OCI-LY3 (cell line): Measurements from ENCODE around the gene FN3K.

ENCODE experiments used
- H2AFZ ChIP-seq: fragments of 200-600, 300-600 bp; shearing (Covaris generic); 2 replicates; pipeline ENCODE4 v1.6.0; 2014; ENCODE audit warnings: antibody characterized with exemption, low read depth, low read length
- H3K27ac ChIP-seq: fragments of 200-600, 300-600 bp; sonication (generic); 2 replicates; pipeline ENCODE4 v1.5.1; 2014; ENCODE audit warnings: mild to moderate bottlenecking, low read length, moderate library complexity, mixed read lengths
- H3K27me3 ChIP-seq: fragments of 200-600, 300-600 bp; sonication (generic); 2 replicates; pipeline ENCODE4 v1.6.1; 2014; ENCODE audit warnings: low read depth, low read length, mixed read lengths
- H3K36me3 ChIP-seq: fragments of 200-600, 300-600 bp; sonication (generic); replicated peaks from 2 replicates; pipeline ENCODE3; 2014; ENCODE audit warnings: low read depth, low read length, mixed read lengths
- H3K4me1 ChIP-seq: fragments of 300-600, 200-600 bp; sonication (generic); 2 replicates; pipeline ENCODE4 v1.6.1; 2014; ENCODE audit warnings: low read length, mixed read lengths
- H3K4me2 ChIP-seq: fragments of 200-600, 300-600 bp; sonication (generic); 2 replicates; pipeline ENCODE4 v1.6.1; 2014; ENCODE audit warnings: low read length, mixed read lengths
- H3K4me3 ChIP-seq: fragments of 300-600, 200-600 bp; sonication (generic); 2 replicates; pipeline ENCODE4 v1.5.1; 2014; ENCODE audit warnings: antibody characterized with exemption, mild to moderate bottlenecking, low read length, moderate library complexity
- H3K79me2 ChIP-seq: fragments of 300-600, 200-600 bp; shearing (Covaris generic); 2 replicates; pipeline ENCODE4 v1.6.1; 2014; ENCODE audit warnings: mild to moderate bottlenecking, low read length, mixed read lengths
- H3K9ac ChIP-seq: fragments of 300-600, 200-600 bp; shearing (Covaris generic); 2 replicates; pipeline ENCODE4 v1.6.0; 2014; ENCODE audit warnings: mild to moderate bottlenecking, low read length, moderate library complexity
- H3K9me3 ChIP-seq: fragments of 200-600, 300-600 bp; shearing (Covaris generic); 2 replicates; pipeline ENCODE4 v1.6.1; 2014; ENCODE audit warnings: low read length, mixed read lengths; ENCODE audit not compliant: insufficient read depth
- H4K20me1 ChIP-seq: fragments of 200-600, 300-600 bp; sonication (generic); 2 replicates; pipeline ENCODE4 v1.6.1; 2016; ENCODE audit warnings: low read length, mixed read lengths; ENCODE audit not compliant: insufficient read depth
- EZH2phosphoT487 ChIP-seq: fragments of 200-600 bp; shearing (Covaris generic); IDR thresholded peaks from 2 replicates; pipeline ENCODE4 v1.6.1; 2018; ENCODE audit warnings: antibody characterized with exemption, mixed run types, low read depth
- TF ChIP-seq, protein P1 (sequence below): fragments of 200-600, 300-600 bp; sonication (generic); IDR thresholded peaks from 2 replicates; pipeline ENCODE4 v1.5.1; 2014; ENCODE audit warnings: antibody characterized with exemption, low read length, low read depth

FN3K gene

GRCh38 chr17:82692268-82692667 lies 43.1 kb upstream of the FN3K start:
- Histone ChIP-seq H2AFZ (no peak overlapping the region), H3K9me3 (peaks cover 9% of the 10 kb centered on the region; the same call in 1 of the 2 replicates), H3K4me2 (no peak overlapping the region), H3K9ac (no peak overlapping the region), H3K36me3 (peaks cover 9% of the 10 kb centered on the region), H3K79me2 (0 out of 2 replicates have a peak, but pooled peaks cover 2% of the 10 kb centered on the region), H4K20me1 (no peaks in the 10 kb centered on the region), H3K4me3 (no peak overlapping the region), H3K27ac (no peak overlapping the region), H3K27me3 (no peaks in the 10 kb centered on the region), H3K4me1 (peaks cover 23% of the 10 kb centered on the region)
- TF ChIP-seq, protein P1, sequence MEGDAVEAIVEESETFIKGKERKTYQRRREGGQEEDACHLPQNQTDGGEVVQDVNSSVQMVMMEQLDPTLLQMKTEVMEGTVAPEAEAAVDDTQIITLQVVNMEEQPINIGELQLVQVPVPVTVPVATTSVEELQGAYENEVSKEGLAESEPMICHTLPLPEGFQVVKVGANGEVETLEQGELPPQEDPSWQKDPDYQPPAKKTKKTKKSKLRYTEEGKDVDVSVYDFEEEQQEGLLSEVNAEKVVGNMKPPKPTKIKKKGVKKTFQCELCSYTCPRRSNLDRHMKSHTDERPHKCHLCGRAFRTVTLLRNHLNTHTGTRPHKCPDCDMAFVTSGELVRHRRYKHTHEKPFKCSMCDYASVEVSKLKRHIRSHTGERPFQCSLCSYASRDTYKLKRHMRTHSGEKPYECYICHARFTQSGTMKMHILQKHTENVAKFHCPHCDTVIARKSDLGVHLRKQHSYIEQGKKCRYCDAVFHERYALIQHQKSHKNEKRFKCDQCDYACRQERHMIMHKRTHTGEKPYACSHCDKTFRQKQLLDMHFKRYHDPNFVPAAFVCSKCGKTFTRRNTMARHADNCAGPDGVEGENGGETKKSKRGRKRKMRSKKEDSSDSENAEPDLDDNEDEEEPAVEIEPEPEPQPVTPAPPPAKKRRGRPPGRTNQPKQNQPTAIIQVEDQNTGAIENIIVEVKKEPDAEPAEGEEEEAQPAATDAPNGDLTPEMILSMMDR, result no peak
- TF ChIP-seq EZH2phosphoT487, result no peak

DNA sequence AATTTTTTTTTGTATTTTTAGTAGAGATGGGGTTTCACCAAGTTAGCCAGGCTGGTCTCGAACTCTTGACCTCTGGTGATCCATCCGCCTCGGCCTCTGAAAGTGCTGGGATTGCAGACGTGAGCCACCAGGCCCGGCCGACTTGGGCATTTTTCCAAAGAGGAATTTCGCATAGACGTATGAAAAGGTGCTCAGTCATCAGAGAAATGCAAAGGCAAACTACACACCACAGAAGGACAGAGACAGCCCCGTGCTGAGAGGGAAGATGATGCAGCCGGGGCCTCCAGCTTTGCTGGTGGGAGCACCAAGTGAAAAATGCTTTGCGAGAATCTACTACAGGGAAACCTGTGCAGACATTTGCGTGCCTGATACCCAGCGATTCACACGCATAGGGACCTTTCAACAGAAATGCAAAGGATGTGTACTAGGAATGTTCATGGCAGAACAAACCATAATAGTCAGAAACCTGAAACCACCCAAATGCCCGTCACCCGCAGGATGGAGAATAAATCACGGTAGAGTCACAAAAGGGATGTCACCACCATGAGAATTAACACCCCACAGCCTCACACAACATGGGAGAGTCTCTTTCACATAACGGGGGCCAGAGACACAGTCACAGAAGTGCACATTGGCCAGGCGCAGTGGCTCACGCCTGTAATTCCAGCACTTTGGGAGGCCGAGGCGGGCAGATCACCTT lies 42.1 kb upstream of the FN3K start:
- Histone ChIP-seq H4K20me1 (no peaks in the 10 kb centered on the region), H3K4me2 (no peak overlapping the region), H3K79me2 (peaks cover 8% of the 10 kb centered on the region; the same call in 1 of the 2 replicates), H3K27ac (no peak overlapping the region), H3K9ac (no peak overlapping the region), H3K27me3 (no peaks in the 10 kb centered on the region), H3K4me3 (no peak overlapping the region), H3K4me1 (peaks cover 12% of the 10 kb centered on the region), H3K36me3 (peaks cover 9% of the 10 kb centered on the region), H3K9me3 (peaks cover 9% of the 10 kb centered on the region; the same call in 1 of the 2 replicates), H2AFZ (no peak overlapping the region)
- no peak for TF ChIP-seq EZH2phosphoT487
- TF ChIP-seq, protein P1, result no peak

- no peaks in the 10 kb centered on the region for H4K20me1 ChIP-seq
- H3K27me3 ChIP-seq, result no peaks in the 10 kb centered on the region
- no peak overlapping the region for H3K9ac ChIP-seq
- no peak for TF ChIP-seq EZH2phosphoT487
- TF ChIP-seq, protein P1, result no peak
- H3K27ac ChIP-seq, result no peak overlapping the region
- H3K9me3 ChIP-seq, result peaks cover 9% of the 10 kb centered on the region; the same call in 1 of the 2 replicates
- no peak overlapping the region for H2AFZ ChIP-seq
- H3K79me2 ChIP-seq, result peaks cover 8% of the 10 kb centered on the region; the same call in 1 of the 2 replicates
- no peak overlapping the region for H3K4me2 ChIP-seq
- peaks cover 7% of the 10 kb centered on the region for H3K4me1 ChIP-seq
- no peak overlapping the region for H3K4me3 ChIP-seq
- H3K36me3 ChIP-seq, result peaks cover 9% of the 10 kb centered on the region
Observed at GRCh38 chr17:82694647-82695046, 40.8 kb upstream of the FN3K start.

- H3K27me3 ChIP-seq, result no peaks in the 10 kb centered on the region
- H3K4me1 ChIP-seq, result no peaks in the 10 kb centered on the region; the same call in 1 of the 2 replicates
- H3K27ac ChIP-seq, result no peak overlapping the region
- TF ChIP-seq, protein P1, result no peak
- no peak for TF ChIP-seq EZH2phosphoT487
- peaks cover 8% of the 10 kb centered on the region; the same call in 1 of the 2 replicates for H3K79me2 ChIP-seq
- no peak overlapping the region for H2AFZ ChIP-seq
- peaks cover 9% of the 10 kb centered on the region for H3K36me3 ChIP-seq
- no peaks in the 10 kb centered on the region for H4K20me1 ChIP-seq
- H3K4me2 ChIP-seq, result no peak overlapping the region
- H3K9me3 ChIP-seq, result peaks cover 9% of the 10 kb centered on the region; the same call in 1 of the 2 replicates
- no peak overlapping the region for H3K9ac ChIP-seq
- no peak overlapping the region for H3K4me3 ChIP-seq
Observed at GRCh38 chr17:82696259-82696658, 39.2 kb upstream of the FN3K start.
